ENCODE results near the gene PTPRK. TPM values are rescaled to one million over a fixed set of nuclear protein-coding genes. Genes with fewer than 3 reads are reported as not detected.

The PTPRK gene
- total and polyA plus RNA-seq, 2 of the 8 experiments (the other 6 are each of a cell fraction or from before 2014, with no cell fraction given) = 11.4 to 47.3 TPM

- TF ChIP-seq NANOG (IDR thresholded peaks at IDR 0.05; ENCODE audit: insufficient read depth, low read depth, low read length, poor library complexity, severe bottlenecking) = no peak
These were observed 503.1 kb downstream of the PTPRK start (continued) for GRCh38 chr6:128017288-128017687.
